Kidney glomerular epithelial cell (primary cell): ENCODE results near the gene ANKRD55.
"Not testable (repeated sequence)": the region's sequence is repeated elsewhere in the genome, so short reads cannot be mapped to it uniquely, and the experiment has no call there.

Source experiments
- DNase-seq: peaks from one replicate; lab custom pipeline; 2025; lab: John Stamatoyannopoulos, UW

Gene ANKRD55

GRCh38 chr5:56207537-56207936, 25.6 kb downstream of the ANKRD55 start:
- no peak for DNase-seq

GRCh38 chr5:56206126-56206910, 26.8 kb downstream of the ANKRD55 start:
- DNase-seq, result no peak

GRCh38 chr5:56203936-56204335, 29.2 kb downstream of the ANKRD55 start:
- not testable (repeated sequence) for DNase-seq

GRCh38 chr5:56202483-56202882, 30.6 kb downstream of the ANKRD55 start:
- DNase-seq, result no peak

- DNase-seq, result not testable (repeated sequence)
These were observed 31.3 kb downstream of the ANKRD55 start for GRCh38 chr5:56201762-56202261.

GRCh38 chr5:56200971-56201666, 32.0 kb downstream of the ANKRD55 start:
- peak; percentile 61 for DNase-seq

GRCh38 chr5:56195016-56195415, 38.1 kb downstream of the ANKRD55 start:
- no peak for DNase-seq

- DNase-seq, result no peak
These were observed 40.9 kb downstream of the ANKRD55 start for GRCh38 chr5:56192246-56192645.

- no peak for DNase-seq
These were observed 41.5 kb downstream of the ANKRD55 start for GRCh38 chr5:56191656-56192055.

GRCh38 chr5:56190497-56190896, 42.6 kb downstream of the ANKRD55 start:
- no peak for DNase-seq

GRCh38 chr5:56185768-56186311, 47.3 kb downstream of the ANKRD55 start:
- no peak for DNase-seq

- DNase-seq, result peak; percentile 99
These were observed 49.6 kb downstream of the ANKRD55 start for GRCh38 chr5:56183506-56183905.

GRCh38 chr5:56179442-56179841, 53.7 kb downstream of the ANKRD55 start:
- no peak for DNase-seq

GRCh38 chr5:56178823-56179222, 54.3 kb downstream of the ANKRD55 start:
- no peak for DNase-seq

- DNase-seq, result no peak
These were observed 56.1 kb downstream of the ANKRD55 start for GRCh38 chr5:56176871-56177533.

GRCh38 chr5:56176155-56176798, 56.9 kb downstream of the ANKRD55 start:
- no peak for DNase-seq

- DNase-seq, result peak; percentile 31
These were observed 57.6 kb downstream of the ANKRD55 start for GRCh38 chr5:56175488-56175887.

- DNase-seq, result no peak
These were observed 58.1 kb downstream of the ANKRD55 start for GRCh38 chr5:56175021-56175420.

GRCh38 chr5:56172241-56172640, 60.9 kb downstream of the ANKRD55 start:
- peak; percentile 48 for DNase-seq

GRCh38 chr5:56170557-56170956, 62.6 kb downstream of the ANKRD55 start:
- DNase-seq, result peak; percentile 8

- DNase-seq, result no peak
These were observed 63.2 kb downstream of the ANKRD55 start for GRCh38 chr5:56169949-56170348.

GRCh38 chr5:56169281-56169680, 63.8 kb downstream of the ANKRD55 start:
- peak; percentile 64 for DNase-seq
